ENCODE data around the gene GPRIN2. TPM values are rescaled to one million over a fixed set of nuclear protein-coding genes. Genes with fewer than 3 reads are reported as not detected.
A peak's percentile ranks its signal among the peaks of the same experiment; 100 is the strongest.

GPRIN2 gene
- polyA plus RNA-seq, 3 donors = not detected

- H3K36me3 ChIP-seq (replicated peaks in 1 of 2; ENCODE audit: control insufficient read depth in 1 of 2, insufficient read depth in 2 of 2, low read length in 2 of 2) = no peaks in the 10 kb centered on the region
- 89% methylated on average over 31 of the region's 33 CpGs for WGBS (ENCODE audit: insufficient coverage)
- H3K4me3 ChIP-seq (replicated peaks in 1 of 3; ENCODE audit: low read depth in 2 of 3, low read length in 3 of 3) = no peak overlapping the region
- TF ChIP-seq, protein P1, sequence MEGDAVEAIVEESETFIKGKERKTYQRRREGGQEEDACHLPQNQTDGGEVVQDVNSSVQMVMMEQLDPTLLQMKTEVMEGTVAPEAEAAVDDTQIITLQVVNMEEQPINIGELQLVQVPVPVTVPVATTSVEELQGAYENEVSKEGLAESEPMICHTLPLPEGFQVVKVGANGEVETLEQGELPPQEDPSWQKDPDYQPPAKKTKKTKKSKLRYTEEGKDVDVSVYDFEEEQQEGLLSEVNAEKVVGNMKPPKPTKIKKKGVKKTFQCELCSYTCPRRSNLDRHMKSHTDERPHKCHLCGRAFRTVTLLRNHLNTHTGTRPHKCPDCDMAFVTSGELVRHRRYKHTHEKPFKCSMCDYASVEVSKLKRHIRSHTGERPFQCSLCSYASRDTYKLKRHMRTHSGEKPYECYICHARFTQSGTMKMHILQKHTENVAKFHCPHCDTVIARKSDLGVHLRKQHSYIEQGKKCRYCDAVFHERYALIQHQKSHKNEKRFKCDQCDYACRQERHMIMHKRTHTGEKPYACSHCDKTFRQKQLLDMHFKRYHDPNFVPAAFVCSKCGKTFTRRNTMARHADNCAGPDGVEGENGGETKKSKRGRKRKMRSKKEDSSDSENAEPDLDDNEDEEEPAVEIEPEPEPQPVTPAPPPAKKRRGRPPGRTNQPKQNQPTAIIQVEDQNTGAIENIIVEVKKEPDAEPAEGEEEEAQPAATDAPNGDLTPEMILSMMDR (IDR thresholded peaks at IDR 0.05) = no peak
- peaks cover 9% of the 10 kb centered on the region for H3K4me1 Mint-ChIP-seq
- peaks cover 0 to 12% of the 10 kb centered on the region in 2 donors for H3K4me1 ChIP-seq (ENCODE audit: control insufficient read depth in 1 of 2, insufficient read depth in 2 of 2, low read length in 2 of 2)
- H3K36me3 Mint-ChIP-seq = peaks cover 0 to 4% of the 10 kb centered on the region in 2 donors
- peaks cover 27 to 72% of the 10 kb centered on the region in 2 donors for H3K27me3 ChIP-seq (ENCODE audit: control insufficient read depth in 2 of 2, insufficient read depth in 2 of 2, low read length in 2 of 2)
- H3K27ac Mint-ChIP-seq = no peak overlapping the region
- no peak overlapping the region for H3K27ac ChIP-seq (ENCODE audit: low read depth in 1 of 2, low read length in 2 of 2)
- H3K9ac ChIP-seq (ENCODE audit: insufficient read depth, low read length, poor library complexity, severe bottlenecking) = no peak overlapping the region
- H2AFZ ChIP-seq (ENCODE audit: insufficient read depth, low read depth, low read length, poor library complexity, severe bottlenecking) = no peak overlapping the region
- no peaks in the 10 kb centered on the region for H3K79me2 ChIP-seq (ENCODE audit: insufficient read depth, low read length)
- H3K4me2 ChIP-seq (replicated peaks; ENCODE audit: extremely low read depth, low read length, poor library complexity, severe bottlenecking) = no peak overlapping the region
- H3K9me3 Mint-ChIP-seq = peaks cover 0 to 10% (median 3%) of the 10 kb centered on the region in 7 donors
- peak overlapping the region in 1 of 2 donors; percentile 89 for H3K4me3 Mint-ChIP-seq
- intact Hi-C loops (cut with micrococcal nuclease) = no loop called here
- H3K27me3 Mint-ChIP-seq (ENCODE audit: low read depth in 3 of 3) = peaks cover 0 to 21% (median 0%) of the 10 kb centered on the region in 3 donors
- H4K20me1 ChIP-seq (ENCODE audit: insufficient read depth, low read length) = no peaks in the 10 kb centered on the region
- DNase-seq = no peak
- H3K9me3 ChIP-seq (replicated peaks in 1 of 2; ENCODE audit: control insufficient read depth in 1 of 2, insufficient read depth in 1 of 2, low read length in 2 of 2) = peaks cover 3 to 20% of the 10 kb centered on the region in 2 donors
These were observed 1.1 kb upstream of the GPRIN2 start for GRCh38 chr10:46557319-46558121.

- Histone ChIP-seq H3K36me3 (replicated peaks in 1 of 2; ENCODE audit: control insufficient read depth in 1 of 2, insufficient read depth in 2 of 2, low read length in 2 of 2) (no peaks in the 10 kb centered on the region), H2AFZ (ENCODE audit: insufficient read depth, low read depth, low read length, poor library complexity, severe bottlenecking) (no peak overlapping the region), H3K27ac (ENCODE audit: low read depth in 1 of 2, low read length in 2 of 2) (no peak overlapping the region), H3K4me3 (replicated peaks in 1 of 3; ENCODE audit: low read depth in 2 of 3, low read length in 3 of 3) (no peak overlapping the region), H3K79me2 (ENCODE audit: insufficient read depth, low read length) (no peaks in the 10 kb centered on the region), H3K27me3 (ENCODE audit: control insufficient read depth in 2 of 2, insufficient read depth in 2 of 2, low read length in 2 of 2) (peaks cover 24 to 68% of the 10 kb centered on the region in 2 donors), H3K4me1 (ENCODE audit: control insufficient read depth in 1 of 2, insufficient read depth in 2 of 2, low read length in 2 of 2) (peaks cover 0 to 12% of the 10 kb centered on the region in 2 donors), H3K9ac (ENCODE audit: insufficient read depth, low read length, poor library complexity, severe bottlenecking) (no peak overlapping the region), H4K20me1 (ENCODE audit: insufficient read depth, low read length) (no peaks in the 10 kb centered on the region), H3K4me2 (replicated peaks; ENCODE audit: extremely low read depth, low read length, poor library complexity, severe bottlenecking) (peak overlapping the region; percentile 43), H3K9me3 (replicated peaks in 1 of 2; ENCODE audit: control insufficient read depth in 1 of 2, insufficient read depth in 1 of 2, low read length in 2 of 2) (peaks cover 3 to 20% of the 10 kb centered on the region in 2 donors)
- H3K27me3 Mint-ChIP-seq (ENCODE audit: low read depth in 3 of 3) = peaks cover 0 to 21% (median 0%) of the 10 kb centered on the region in 3 donors
- H3K27ac Mint-ChIP-seq = no peak overlapping the region
- 25% methylated on average over 47 of the region's 47 CpGs for WGBS (ENCODE audit: insufficient coverage)
- peaks cover 0 to 10% (median 3%) of the 10 kb centered on the region in 7 donors for H3K9me3 Mint-ChIP-seq
- H3K4me1 Mint-ChIP-seq = peaks cover 9% of the 10 kb centered on the region
- no peak overlapping the region for H3K4me3 Mint-ChIP-seq
- TF ChIP-seq, protein P1 (IDR thresholded peaks at IDR 0.05) = no peak
- DNase-seq = no peak
- H3K36me3 Mint-ChIP-seq = peaks cover 0 to 4% of the 10 kb centered on the region in 2 donors
- intact Hi-C loops (cut with micrococcal nuclease) = no loop called here
These were observed 544 bp downstream of the GPRIN2 start for GRCh38 chr10:46555713-46556514.
